Measurements from ENCODE around the gene CFAP43.
A peak's percentile ranks its signal among the peaks of the same experiment; 100 is the strongest.

CFAP43 gene

GRCh38 chr10:104113376-104113956 is 118.7 kb downstream of the CFAP43 start:
- no peak for TF ChIP-seq CTCF (IDR thresholded peaks at IDR 0.05; ENCODE audit: insufficient read depth, low read depth, low read length, missing control alignments)

DNA sequence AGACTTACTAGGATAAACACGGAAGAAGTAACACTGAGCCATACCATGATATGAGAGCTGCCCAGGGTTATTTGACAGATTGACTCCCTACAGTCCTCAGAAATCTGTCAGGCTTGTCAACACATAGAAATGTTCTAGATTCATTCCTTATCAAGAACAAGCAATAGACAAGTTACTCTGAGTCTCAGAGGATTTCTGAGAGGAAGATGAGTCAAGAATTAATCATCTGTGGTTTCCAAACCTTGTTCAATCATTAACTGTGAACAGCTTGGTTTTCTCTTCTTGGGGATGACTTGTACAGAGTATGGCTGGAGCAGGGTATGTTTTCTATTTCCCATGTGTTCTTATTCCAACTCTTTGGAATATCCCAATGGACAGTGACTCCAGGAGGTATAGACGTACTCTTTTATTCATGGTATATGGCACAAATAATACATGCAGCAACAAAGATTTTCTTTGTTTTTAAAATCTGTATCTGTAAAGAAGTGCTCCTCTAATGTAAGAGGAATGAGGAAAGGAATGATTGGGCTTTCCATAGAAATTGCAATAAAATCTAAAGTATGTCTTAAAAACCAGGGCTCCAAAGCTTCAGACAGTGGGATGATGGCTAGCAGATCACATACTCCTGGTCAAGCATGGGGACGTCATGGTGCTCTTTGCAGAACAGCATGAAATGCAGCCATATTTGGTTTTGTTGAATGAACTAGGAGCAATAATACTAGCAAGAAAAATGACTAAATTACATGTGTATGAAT is 122.1 kb downstream of the CFAP43 start:
- DNase-seq (ENCODE audit: low read depth) = no peak
- H3K4me3 ChIP-seq (ENCODE audit: low read depth, low read length) = no peak overlapping the region
- TF ChIP-seq CTCF (IDR thresholded peaks at IDR 0.05; ENCODE audit: insufficient read depth, low read depth, low read length, missing control alignments) = no peak

More at GRCh38 chr10:104113376-104113956, 118.7 kb downstream of the CFAP43 start:
- no peak for DNase-seq (ENCODE audit: low read depth)
- no peak overlapping the region for H3K4me3 ChIP-seq (ENCODE audit: low read depth, low read length)

DNA sequence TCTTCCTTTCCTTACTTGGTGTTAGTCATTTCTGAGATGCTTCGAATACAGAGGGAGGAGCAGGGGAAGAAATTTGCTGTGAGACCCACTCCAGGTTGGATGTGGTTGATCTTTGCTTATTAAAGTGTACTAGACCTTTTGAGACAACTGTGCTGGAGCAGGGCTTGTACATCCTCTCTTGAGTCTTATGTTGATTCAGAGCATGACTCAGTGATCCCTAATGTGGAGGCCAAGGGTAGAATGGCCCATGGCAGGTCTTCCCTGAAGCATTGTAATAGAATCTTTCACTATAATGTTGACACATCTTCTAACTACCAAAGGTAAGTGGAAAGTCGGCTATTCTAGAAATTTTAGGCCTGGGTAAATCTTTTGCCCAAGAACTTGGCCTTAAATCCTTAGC is 127.2 kb downstream of the CFAP43 start:
- H3K4me3 ChIP-seq (ENCODE audit: low read depth, low read length) = no peak overlapping the region
- DNase-seq (ENCODE audit: low read depth) = no peak
- no peak for TF ChIP-seq CTCF (IDR thresholded peaks at IDR 0.05; ENCODE audit: insufficient read depth, low read depth, low read length, missing control alignments)

GRCh38 chr10:104104418-104104817 is 127.7 kb downstream of the CFAP43 start:
- no peak for TF ChIP-seq CTCF (IDR thresholded peaks at IDR 0.05; ENCODE audit: insufficient read depth, low read depth, low read length, missing control alignments)
- H3K4me3 ChIP-seq (ENCODE audit: low read depth, low read length) = no peak overlapping the region

GRCh38 chr10:104103956-104104355 is 128.2 kb downstream of the CFAP43 start:
- TF ChIP-seq CTCF (IDR thresholded peaks at IDR 0.05; ENCODE audit: insufficient read depth, low read depth, low read length, missing control alignments) = no peak
- peak; percentile 16 for DNase-seq (ENCODE audit: low read depth)
- no peak overlapping the region for H3K4me3 ChIP-seq (ENCODE audit: low read depth, low read length)

More at GRCh38 chr10:104104418-104104817, 127.7 kb downstream of the CFAP43 start:
- peak; percentile 27 for DNase-seq (ENCODE audit: low read depth)

- DNase-seq (ENCODE audit: low read depth) = no peak
- no peak overlapping the region for H3K4me3 ChIP-seq (ENCODE audit: low read depth, low read length)
- TF ChIP-seq CTCF (IDR thresholded peaks at IDR 0.05; ENCODE audit: insufficient read depth, low read depth, low read length, missing control alignments) = no peak
Observed at GRCh38 chr10:104101902-104102301, 130.3 kb downstream of the CFAP43 start.
